Liver (tissue), 9 donors: Measurements from ENCODE around the gene GSTM3. TPM values are rescaled to one million over a fixed set of nuclear protein-coding genes. Genes with fewer than 3 reads are reported as not detected.

Source experiments
- DNase-seq: peaks from one replicate; pipeline ENCODE4 v3.0.0-alpha.2; 2017; ENCODE audit warnings: low spot score
- H3K27ac ChIP-seq, 2 donors: one replicate each; pipeline ENCODE4 v1.7.0; 2013; ENCODE audit warnings: inconsistent platforms in 2 of 2, low read length in 2 of 2, control low read depth in 1 of 2, low read depth in 1 of 2, mild to moderate bottlenecking in 1 of 2
- H3K27me3 ChIP-seq, 4 donors: one replicate each; pipeline versions ENCODE4 v1.6.1 to v1.7.0; 2013; ENCODE audit warnings: low read length in 3 of 4, inconsistent platforms in 1 of 4, mild to moderate bottlenecking in 1 of 4, moderate library complexity in 1 of 4; ENCODE audit not compliant: control insufficient read depth in 4 of 4, insufficient read depth in 4 of 4
- H3K36me3 ChIP-seq, 4 donors: one replicate each; pipeline versions ENCODE4 v1.6.1 to v1.7.0; 2013; ENCODE audit warnings: low read length in 3 of 4, mild to moderate bottlenecking in 3 of 4, low read depth in 1 of 4, moderate library complexity in 1 of 4; ENCODE audit not compliant: control insufficient read depth in 4 of 4, insufficient read depth in 3 of 4
- H3K4me1 ChIP-seq, 4 donors: one replicate each; pipeline versions ENCODE4 v1.6.1 to v1.7.0; 2013; ENCODE audit warnings: low read length in 3 of 4, mild to moderate bottlenecking in 3 of 4, moderate library complexity in 1 of 4; ENCODE audit not compliant: control insufficient read depth in 4 of 4, insufficient read depth in 4 of 4
- H3K4me3 ChIP-seq, 3 donors: one replicate each; pipeline versions ENCODE4 v1.6.1 to v1.7.0; 2013; ENCODE audit warnings: low read length in 3 of 3, control low read depth in 1 of 3, low read depth in 1 of 3, mild to moderate bottlenecking in 1 of 3
- H3K9ac ChIP-seq, 2 donors: one replicate each; pipeline ENCODE4 v1.7.0; 2013; ENCODE audit warnings: low read length in 2 of 2, mild to moderate bottlenecking in 2 of 2, moderate library complexity in 2 of 2, control low read depth in 1 of 2, low read depth in 1 of 2
- H3K9me3 ChIP-seq, 4 donors: one replicate each; pipeline versions ENCODE4 v1.6.1 to v1.7.0; 2013; ENCODE audit warnings: low read length in 3 of 4; ENCODE audit not compliant: control insufficient read depth in 4 of 4
- CTCF ChIP-seq: fragments of 150-350 bp; IDR thresholded peaks from 2 replicates; pipeline ENCODE4 v1.5.1; 2017; ENCODE audit warnings: improper control_type of control experiment, low read depth, low read length; ENCODE audit not compliant: missing input control
- EGR1 ChIP-seq, 2 donors: IDR thresholded peaks; 2 replicates each; pipeline ENCODE4 v1.6.1; 2016 to 2018; ENCODE audit warnings: antibody characterized with exemption in 2 of 2, low read depth in 2 of 2
- FOXA2 ChIP-seq: IDR thresholded peaks from 2 replicates; pipeline ENCODE4 v1.6.1; 2016; ENCODE audit warnings: antibody characterized with exemption
- GABPA ChIP-seq, 2 donors: IDR thresholded peaks in 1 of 2; conservative IDR thresholded peaks in 1 of 2; 2 replicates each; pipeline ENCODE4 v1.6.1; 2016; ENCODE audit warnings: antibody characterized with exemption in 2 of 2, mild to moderate bottlenecking in 1 of 2, moderate library complexity in 1 of 2
- HNF4A ChIP-seq, 2 donors: conservative IDR thresholded peaks; 2 replicates each; pipeline ENCODE4 v1.6.1; 2016; ENCODE audit warnings: antibody characterized with exemption in 2 of 2, mild to moderate bottlenecking in 2 of 2
- HNF4G ChIP-seq: IDR thresholded peaks from 2 replicates; pipeline ENCODE4 v1.6.1; 2016; ENCODE audit warnings: antibody characterized with exemption
- NR2F2 ChIP-seq: IDR thresholded peaks from 2 replicates; pipeline ENCODE4 v1.6.1; 2016; ENCODE audit warnings: antibody characterized with exemption
- RAD21 ChIP-seq, 2 donors: IDR thresholded peaks; 2 replicates each; pipeline ENCODE4 v1.6.1; 2016; ENCODE audit warnings: antibody characterized with exemption in 2 of 2, mild to moderate bottlenecking in 2 of 2
- SP1 ChIP-seq: IDR thresholded peaks from 2 replicates; pipeline ENCODE4 v1.6.1; 2018; ENCODE audit warnings: antibody characterized with exemption, mild to moderate bottlenecking
- TAF1 ChIP-seq: conservative IDR thresholded peaks from 2 replicates; pipeline ENCODE4 v1.6.1; 2016; ENCODE audit warnings: antibody characterized with exemption, mild to moderate bottlenecking
- ZBTB33 ChIP-seq: IDR thresholded peaks from 2 replicates; pipeline ENCODE4 v1.6.1; 2016; ENCODE audit warnings: antibody characterized with exemption
- WGBS: extraction: QIAGEN DNeasy Blood & Tissue Kit; methylation state at CpG from one replicate; pipeline ENCODE4 v1.1.7; 2013; 5-methylcytosine and 5-hydroxymethylcytosine counted together
- polyA plus RNA-seq, 2 donors: library from polyadenylated mRNA; stranded (reverse) in 1 of 2; unstranded in 1 of 2; fragments of 200-250 nt in 1 of 2; fragments of >200 nt in 1 of 2; fragmentation: Nextera tagmentation in 1 of 2; extraction: Ambion mirVana in 1 of 2; gene quantifications; one replicate each; pipeline versions ENCODE4 v1.2.1 to v1.2.3, GENCODE V29; 2013 to 2015
- total RNA-seq, 2 donors: library from RNA; depleted of rRNA; stranded (reverse); fragments of >200 nt; gene quantifications; one replicate each; pipeline ENCODE4 v1.2.3, GENCODE V29; 2014
- donor health status: healthy.
- donor health status: healthy.
- donor health status: healthy.
- donor health status: healthy.
- donor health status: healthy.

Gene GSTM3
- total and polyA plus RNA-seq, 4 donors: 6.9 to 51.5 (median 34.9) TPM

- H3K9ac ChIP-seq: no peak overlapping the region
- no peaks in the 10 kb centered on the region for H3K36me3 ChIP-seq
- H3K4me3 ChIP-seq: no peak overlapping the region
- WGBS: 78% methylated on average over 14 of the region's 14 CpGs
- no peaks in the 10 kb centered on the region for H3K9me3 ChIP-seq
- H3K27ac ChIP-seq: no peak overlapping the region
- peaks cover 0 to 5% (median 2%) of the 10 kb centered on the region in 4 donors for H3K4me1 ChIP-seq
- no peaks in the 10 kb centered on the region for H3K27me3 ChIP-seq
- TF ChIP-seq SP1: no peak
- no peak for TF ChIP-seq GABPA (IDR thresholded peaks at IDR 0.05 in 1 of 2, conservative IDR thresholded peaks at IDR 0.05 in 1 of 2)
- no peak for TF ChIP-seq HNF4G
- TF ChIP-seq FOXA2: no peak
- DNase-seq: no peak
These were observed 20.6 kb upstream of the GSTM3 start for GRCh38 chr1:109761227-109762038.

GRCh38 chr1:109760581-109761226 lies 19.9 kb upstream of the GSTM3 start:
- no peak overlapping the region for H3K9ac ChIP-seq
- no peaks in the 10 kb centered on the region for H3K9me3 ChIP-seq
- DNase-seq: no peak
- H3K27me3 ChIP-seq: no peaks in the 10 kb centered on the region
- 93% methylated on average over 7 of the region's 7 CpGs for WGBS
- H3K27ac ChIP-seq: no peak overlapping the region
- no peak overlapping the region for H3K4me3 ChIP-seq
- H3K36me3 ChIP-seq: no peaks in the 10 kb centered on the region
- TF ChIP-seq SP1: no peak
- TF ChIP-seq TAF1: no peak
- no peak for TF ChIP-seq CTCF
- TF ChIP-seq GABPA (IDR thresholded peaks at IDR 0.05 in 1 of 2, conservative IDR thresholded peaks at IDR 0.05 in 1 of 2): no peak
- TF ChIP-seq NR2F2: no peak
- no peak for TF ChIP-seq EGR1 (IDR thresholded peaks at IDR 0.05; ENCODE audit: low read depth in 2 of 2)
- TF ChIP-seq HNF4A (conservative IDR thresholded peaks at IDR 0.05): no peak
- no peak for TF ChIP-seq ZBTB33
- no peak for TF ChIP-seq HNF4G
- H3K4me1 ChIP-seq: peaks cover 0 to 5% (median 2%) of the 10 kb centered on the region in 4 donors

GRCh38 chr1:109759513-109760334 lies 18.9 kb upstream of the GSTM3 start:
- WGBS: 92% methylated on average over 11 of the region's 11 CpGs
- no peaks in the 10 kb centered on the region for H3K36me3 ChIP-seq
- TF ChIP-seq RAD21 (IDR thresholded peaks at IDR 0.05) (no peak), CTCF (no peak), HNF4G (no peak), ZBTB33 (no peak), TAF1 (no peak), SP1 (no peak), GABPA (IDR thresholded peaks at IDR 0.05 in 1 of 2, conservative IDR thresholded peaks at IDR 0.05 in 1 of 2) (no peak)

More at GRCh38 chr1:109759513-109760334, 18.9 kb upstream of the GSTM3 start:
- no peaks in the 10 kb centered on the region for H3K27me3 ChIP-seq
- peaks cover 0 to 5% (median 2%) of the 10 kb centered on the region in 4 donors for H3K4me1 ChIP-seq
- no peak overlapping the region for H3K9ac ChIP-seq
- H3K27ac ChIP-seq: no peak overlapping the region
- no peak for DNase-seq
- no peak overlapping the region for H3K4me3 ChIP-seq
- no peaks in the 10 kb centered on the region for H3K9me3 ChIP-seq
